GM10266 (cell line): ENCODE results near the gene FAM168A.
A peak's percentile ranks its signal among the peaks of the same experiment; 100 is the strongest.

Experiments
- DNase-seq: peaks from one replicate; pipeline ENCODE4 v3.0.0; 2012; ENCODE audit errors: extremely low spot score
- CTCF ChIP-seq: IDR thresholded peaks from 2 replicates; pipeline ENCODE4 v1.5.1; 2012; ENCODE audit warnings: mild to moderate bottlenecking, low read depth; ENCODE audit not compliant: control insufficient read depth, insufficient read depth; ENCODE audit errors: missing control alignments

The FAM168A gene, protein sequence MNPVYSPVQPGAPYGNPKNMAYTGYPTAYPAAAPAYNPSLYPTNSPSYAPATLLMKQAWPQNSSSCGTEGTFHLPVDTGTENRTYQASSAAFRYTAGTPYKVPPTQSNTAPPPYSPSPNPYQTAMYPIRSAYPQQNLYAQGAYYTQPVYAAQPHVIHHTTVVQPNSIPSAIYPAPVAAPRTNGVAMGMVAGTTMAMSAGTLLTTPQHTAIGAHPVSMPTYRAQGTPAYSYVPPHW

DNA sequence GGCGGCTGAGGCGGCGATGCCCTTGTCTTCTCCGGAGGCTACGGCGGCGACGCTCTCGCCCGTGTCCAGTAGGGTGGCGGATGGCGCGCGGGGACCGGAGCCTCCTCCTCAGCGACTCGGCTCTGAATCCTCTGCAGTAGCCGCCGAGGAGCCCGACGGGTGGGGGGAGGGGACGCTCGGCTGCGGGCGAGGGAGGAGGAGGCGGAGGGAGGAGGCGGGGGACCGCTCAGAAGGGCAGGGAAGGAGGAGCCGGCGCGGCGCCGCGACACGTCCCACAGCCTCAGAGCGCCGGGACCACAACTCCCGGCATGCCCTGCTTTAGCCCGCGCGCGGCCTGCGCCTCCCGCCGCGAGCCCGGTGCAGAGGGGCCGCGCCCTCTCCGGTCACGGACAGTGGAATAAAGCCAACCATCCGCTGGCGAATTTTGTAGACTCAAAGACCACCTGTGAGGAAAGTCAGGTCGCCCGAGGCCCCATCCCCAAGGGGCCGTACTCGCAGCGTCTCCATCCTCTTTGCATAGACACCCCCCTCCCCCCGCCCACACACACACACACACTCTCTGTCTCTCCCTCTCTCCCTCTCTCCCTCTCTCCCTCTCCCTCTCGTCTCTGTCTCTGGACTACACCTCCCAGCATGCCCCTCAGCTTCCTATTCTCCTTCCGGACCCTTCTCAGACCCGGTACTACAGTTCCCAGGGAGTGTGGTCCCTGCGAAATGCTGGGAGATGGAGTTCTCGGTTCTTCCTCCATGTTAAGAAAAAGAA lies at the start of gene FAM168A:
TSS of gene FAM168A (minus strand) at position 157 of the 763 bp plus-strand sequence. CDS start 129,638 bp downstream, outside the sequence.
- no peak for TF ChIP-seq CTCF
- peak; percentile 93 for DNase-seq

- TF ChIP-seq CTCF, result no peak
These were observed 49.7 kb upstream of the FAM168A start for GRCh38 chr11:73647459-73648100.

GRCh38 chr11:73645972-73646631 lies 48.2 kb upstream of the FAM168A start, which contains the start of gene PLEKHB1:
TSS of gene PLEKHB1 (plus strand) at chr11:73646581. CDS start at chr11:73646609, 28 bp downstream.
- TF ChIP-seq CTCF, result no peak
- no peak for DNase-seq

More at GRCh38 chr11:73647459-73648100, 49.7 kb upstream of the FAM168A start:
- peak; percentile 85 for DNase-seq

- TF ChIP-seq CTCF, result no peak
- DNase-seq, result no peak
These were observed 47.4 kb upstream of the FAM168A start for GRCh38 chr11:73645121-73645969.

- TF ChIP-seq CTCF, result no peak
- DNase-seq, result no peak
These were observed 43.8 kb upstream of the FAM168A start for GRCh38 chr11:73641668-73642067.

DNA sequence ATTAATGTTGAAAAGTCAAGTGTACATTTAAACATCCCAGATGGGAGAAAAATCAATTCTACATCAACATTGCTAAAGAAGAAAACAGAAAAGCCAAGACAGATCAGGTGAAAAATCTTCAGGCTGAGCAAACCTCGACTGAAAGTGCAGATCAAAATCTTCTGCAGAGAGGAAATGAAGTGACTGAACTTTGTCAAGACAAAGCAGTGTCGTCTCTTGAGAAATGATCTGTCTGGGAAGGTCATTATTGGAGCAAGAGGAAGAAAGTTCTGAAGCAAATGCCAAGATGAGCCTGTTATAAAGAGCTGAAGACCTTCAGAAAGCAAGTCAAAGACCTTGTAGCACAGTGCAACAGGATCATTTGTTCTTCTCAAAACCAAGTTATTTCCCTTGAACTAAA lies 42.7 kb upstream of the FAM168A start:
- DNase-seq, result no peak
- TF ChIP-seq CTCF, result no peak
